ENCODE results near the gene ZNF638. TPM values are rescaled to one million over a fixed set of nuclear protein-coding genes. Genes with fewer than 3 reads are reported as not detected.

The ZNF638 gene
- total and polyA plus RNA-seq, 2 of the 8 experiments (the other 6 are each of a cell fraction or from before 2014, with no cell fraction given), result 45.3 to 143 TPM

GRCh38 chr2:71336384-71336783 lies 4.8 kb downstream of the ZNF638 start:
- FAIRE-seq, result no peak

More at GRCh38 chr2:71336384-71336783, 4.8 kb downstream of the ZNF638 start:
- POLR2A ChIA-PET (ENCODE audit: partially characterized antibody), result interaction anchor here (0.7 to 2.0 kb wide), 3 partner anchors 11 to 161 kb away, joined by 3 to 4 read pairs (median 3); no protein-coding TSS in a partner anchor
- no peak for DNase-seq (ENCODE audit: low read depth in 1 of 2, low spot score in 2 of 2)
- WGBS, 2 experiments (ENCODE audit: extremely low coverage in 1 of 2, insufficient coverage in 1 of 2, insufficient read length in 1 of 2, insufficient replicate concordance in 2 of 2, low coverage in 1 of 2, low lambda C conversion rate in 2 of 2, missing lambda C conversion rate in 1 of 2), result 84% methylated on average over 2 of the region's 2 CpGs; no CpG with 5 or more reads in 1 of the 2 experiments
- no peak overlapping the region for H2BK15ac ChIP-seq (ENCODE audit: low read length)
- H2AFZ ChIP-seq (ENCODE audit: low read length), result no peak overlapping the region
- no peak overlapping the region for H3K23ac ChIP-seq (ENCODE audit: insufficient read length)
- H4K20me1 ChIP-seq (replicated peaks in 1 of 2; ENCODE audit: control insufficient read depth in 1 of 2, insufficient read depth in 2 of 2, low read length in 2 of 2), result peaks cover 19 to 21% of the 10 kb centered on the region in 2 experiments
- H3K36me3 ChIP-seq (ENCODE audit: control insufficient read depth in 2 of 4, insufficient read depth in 4 of 4, low read length in 3 of 4), result peaks cover 0 to 3% (median 0%) of the 10 kb centered on the region in 4 experiments; a peak in 1 of 8 replicates
- no peak overlapping the region for H3K4ac ChIP-seq (replicated peaks; ENCODE audit: insufficient read length, low read depth, low read length)
- no peaks in the 10 kb centered on the region for H3K79me1 ChIP-seq (ENCODE audit: low read depth, low read length)
- no peak overlapping the region for H2AK5ac ChIP-seq (ENCODE audit: low read depth, low read length)
- H4K91ac ChIP-seq (replicated peaks; ENCODE audit: insufficient read length, low read length), result no peak overlapping the region
- no peak overlapping the region for H3K56ac ChIP-seq (replicated peaks; ENCODE audit: insufficient read length, low read depth, low read length)
- CTCF ChIA-PET (ENCODE audit: partially characterized antibody), result interaction anchor here (0.7 to 1.2 kb wide), 2 partner anchors 9 to 462 kb away, joined by 3 read pairs; no protein-coding TSS in a partner anchor
- peaks cover 7% of the 10 kb centered on the region; the same call in 1 of the 2 replicates for H3K23me2 ChIP-seq (ENCODE audit: low read depth, low read length)
- no peak overlapping the region for H2BK5ac ChIP-seq (ENCODE audit: low read depth, low read length)
- H4K8ac ChIP-seq (ENCODE audit: extremely low read depth, insufficient read depth, low read length), result no peak overlapping the region
- H3K9ac ChIP-seq (replicated peaks in 1 of 4; ENCODE audit: extremely low read depth in 1 of 4, low read depth in 3 of 4, low read length in 3 of 4), result no peak overlapping the region
- H3K27ac ChIP-seq (ENCODE audit: low read depth, low read length), result no peak overlapping the region
- no peaks in the 10 kb centered on the region for H3K27me3 ChIP-seq (replicated peaks in 1 of 4; ENCODE audit: control insufficient read depth in 3 of 4, extremely low read depth in 1 of 4, insufficient read depth in 3 of 4, low read length in 3 of 4)
- no peak overlapping the region for H4K5ac ChIP-seq (ENCODE audit: insufficient read length, low read depth, low read length)
- no peak overlapping the region for H2BK120ac ChIP-seq (replicated peaks; ENCODE audit: low read depth, low read length)
- H3K4me1 ChIP-seq (replicated peaks in 1 of 4; ENCODE audit: control insufficient read depth in 3 of 4, insufficient read depth in 4 of 4, low read length in 3 of 4), result peaks cover 0 to 4% (median 0%) of the 10 kb centered on the region in 4 experiments; a peak in 2 of 7 replicates
- H3K4me2 ChIP-seq (ENCODE audit: insufficient read depth in 1 of 2, low read depth in 2 of 2, low read length in 2 of 2), result no peak overlapping the region
- H3K14ac ChIP-seq (ENCODE audit: insufficient read length), result no peak overlapping the region
- no peak overlapping the region for H2BK12ac ChIP-seq (ENCODE audit: low read depth, low read length)
- no peak overlapping the region for H3K18ac ChIP-seq (ENCODE audit: extremely low read depth, low read length)
- H3K4me3 ChIP-seq (ENCODE audit: extremely low read depth in 1 of 4, insufficient read depth in 2 of 4, low read depth in 3 of 4, low read length in 4 of 4), result no peak overlapping the region
- H3K79me2 ChIP-seq (ENCODE audit: control insufficient read depth in 1 of 2, insufficient read depth in 2 of 2, low read length in 2 of 2), result peaks cover 20 to 95% of the 10 kb centered on the region in 2 experiments
- H2BK20ac ChIP-seq (ENCODE audit: low read length), result no peak overlapping the region
- TF ChIP-seq CHD2 (IDR thresholded peaks at IDR 0.05; ENCODE audit: low read length) (no peak), RNF2 (IDR thresholded peaks at IDR 0.05; ENCODE audit: borderline replicate concordance, low read depth, low read length, missing control alignments, poor library complexity, severe bottlenecking) (no peak), BRCA1 (IDR thresholded peaks at IDR 0.05; ENCODE audit: low read depth, low read length) (no peak), TAF7 (optimal IDR thresholded peaks at IDR 0.05; ENCODE audit: borderline replicate concordance, low read depth, low read length) (no peak), RBBP5 (IDR thresholded peaks at IDR 0.05; ENCODE audit: borderline replicate concordance, low read depth, low read length) (no peak), BACH1 (IDR thresholded peaks at IDR 0.05; ENCODE audit: low read length) (no peak), JUN (IDR thresholded peaks at IDR 0.05; ENCODE audit: low read depth, low read length) (no peak)
- H3K9me3 ChIP-seq (ENCODE audit: insufficient read depth in 2 of 2, low read depth in 1 of 2, low read length in 1 of 2), result no peaks in the 10 kb centered on the region

Data from H1 (cell line).